ENCODE results near the gene BCAS4.
"Not testable (repeated sequence)": the region's sequence is repeated elsewhere in the genome, so short reads cannot be mapped to it uniquely, and the experiment has no call there.

Gene BCAS4

DNA sequence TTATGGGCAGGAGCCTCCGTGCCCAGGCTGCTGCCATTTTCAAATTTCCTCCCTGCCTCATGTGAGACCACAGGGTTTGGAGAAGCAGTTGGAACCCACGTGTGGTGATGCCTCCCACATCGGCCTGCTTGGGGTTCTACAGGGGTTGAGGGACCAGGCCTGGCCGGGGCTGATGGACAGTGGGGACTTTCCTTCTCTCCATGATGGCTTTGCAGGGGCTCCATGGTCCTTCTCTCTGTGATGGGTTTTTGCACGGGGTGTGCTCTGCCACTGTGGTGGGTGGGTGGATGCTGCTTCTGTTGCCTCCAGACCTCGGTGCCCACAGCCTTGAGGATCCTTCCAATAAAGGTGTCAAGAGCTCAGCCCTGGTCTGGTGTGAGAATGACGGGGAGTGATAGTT is 82.0 kb downstream of the BCAS4 start:
- H3K9me3 ChIP-seq (ENCODE audit: insufficient read depth, low read length, severe bottlenecking) = no peaks in the 10 kb centered on the region
- no peaks in the 10 kb centered on the region for H3K79me2 ChIP-seq (ENCODE audit: insufficient read depth, low read length)
- 0 out of 3 replicates have a peak, but pooled peaks have one; percentile 17 for ATAC-seq (ENCODE audit: insufficient read depth, low read depth)
- H2AFZ ChIP-seq (ENCODE audit: low read depth, low read length) = no peak overlapping the region
- H4K20me1 ChIP-seq (ENCODE audit: insufficient read depth, low read length) = no peaks in the 10 kb centered on the region
- H3K4me3 ChIP-seq (ENCODE audit: low read depth in 1 of 2, low read length in 2 of 2) = no peak overlapping the region
- H3K4me1 ChIP-seq (ENCODE audit: insufficient read depth, low read length) = no peaks in the 10 kb centered on the region
- no peak for DNase-seq
- TF ChIP-seq EZH2 (IDR thresholded peaks at IDR 0.05; ENCODE audit: borderline replicate concordance, low read depth, low read length, severe bottlenecking) = no peak
- TF ChIP-seq, protein P1, sequence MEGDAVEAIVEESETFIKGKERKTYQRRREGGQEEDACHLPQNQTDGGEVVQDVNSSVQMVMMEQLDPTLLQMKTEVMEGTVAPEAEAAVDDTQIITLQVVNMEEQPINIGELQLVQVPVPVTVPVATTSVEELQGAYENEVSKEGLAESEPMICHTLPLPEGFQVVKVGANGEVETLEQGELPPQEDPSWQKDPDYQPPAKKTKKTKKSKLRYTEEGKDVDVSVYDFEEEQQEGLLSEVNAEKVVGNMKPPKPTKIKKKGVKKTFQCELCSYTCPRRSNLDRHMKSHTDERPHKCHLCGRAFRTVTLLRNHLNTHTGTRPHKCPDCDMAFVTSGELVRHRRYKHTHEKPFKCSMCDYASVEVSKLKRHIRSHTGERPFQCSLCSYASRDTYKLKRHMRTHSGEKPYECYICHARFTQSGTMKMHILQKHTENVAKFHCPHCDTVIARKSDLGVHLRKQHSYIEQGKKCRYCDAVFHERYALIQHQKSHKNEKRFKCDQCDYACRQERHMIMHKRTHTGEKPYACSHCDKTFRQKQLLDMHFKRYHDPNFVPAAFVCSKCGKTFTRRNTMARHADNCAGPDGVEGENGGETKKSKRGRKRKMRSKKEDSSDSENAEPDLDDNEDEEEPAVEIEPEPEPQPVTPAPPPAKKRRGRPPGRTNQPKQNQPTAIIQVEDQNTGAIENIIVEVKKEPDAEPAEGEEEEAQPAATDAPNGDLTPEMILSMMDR (IDR thresholded peaks at IDR 0.05; ENCODE audit: borderline replicate concordance, extremely low read depth, low read length, poor library complexity, severe bottlenecking) = no peak
- H3K27me3 ChIP-seq (ENCODE audit: insufficient read depth, low read length, poor library complexity) = no peaks in the 10 kb centered on the region
- H3K36me3 ChIP-seq (ENCODE audit: insufficient read depth, low read length) = no peaks in the 10 kb centered on the region
- H3K27ac ChIP-seq (ENCODE audit: low read length) = no peak overlapping the region
- no peak overlapping the region for H3K4me2 ChIP-seq (ENCODE audit: insufficient read depth, low read length)
- H3K9ac ChIP-seq (ENCODE audit: low read depth, low read length) = no peak overlapping the region

DNA sequence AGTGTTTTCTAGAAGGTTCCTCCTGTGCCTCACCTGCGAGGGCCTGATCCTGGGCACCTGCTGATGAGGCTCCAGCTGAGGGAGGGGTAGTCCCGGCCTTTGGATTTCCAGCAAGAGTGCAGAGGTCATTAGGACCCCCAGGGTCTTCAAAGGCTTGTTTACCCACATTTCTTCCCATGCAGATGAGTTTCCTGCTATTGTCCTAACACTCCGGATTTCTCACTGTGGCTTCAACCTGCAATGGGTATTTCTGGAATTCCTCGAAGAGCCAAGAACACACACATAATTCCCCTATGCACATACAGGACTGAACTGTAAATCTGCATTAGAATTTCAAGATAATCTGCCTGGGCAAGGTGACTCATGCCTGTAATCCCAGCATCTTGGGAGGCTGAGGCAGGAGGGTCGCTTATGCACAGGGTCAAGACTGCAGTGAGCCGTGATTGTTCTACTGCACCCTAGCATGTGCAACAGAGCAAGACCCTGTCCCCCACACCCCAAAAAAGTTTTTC is 82.4 kb downstream of the BCAS4 start:
- DNase-seq = no peak
- no peak for TF ChIP-seq EZH2 (IDR thresholded peaks at IDR 0.05; ENCODE audit: borderline replicate concordance, low read depth, low read length, severe bottlenecking)
- TF ChIP-seq, protein P1 (IDR thresholded peaks at IDR 0.05; ENCODE audit: borderline replicate concordance, extremely low read depth, low read length, poor library complexity, severe bottlenecking) = no peak
- Histone ChIP-seq H3K36me3 (ENCODE audit: insufficient read depth, low read length) (no peaks in the 10 kb centered on the region), H2AFZ (ENCODE audit: low read depth, low read length) (no peak overlapping the region), H3K27me3 (ENCODE audit: insufficient read depth, low read length, poor library complexity) (no peaks in the 10 kb centered on the region), H4K20me1 (ENCODE audit: insufficient read depth, low read length) (no peaks in the 10 kb centered on the region), H3K9ac (ENCODE audit: low read depth, low read length) (no peak overlapping the region), H3K4me1 (ENCODE audit: insufficient read depth, low read length) (no peaks in the 10 kb centered on the region), H3K79me2 (ENCODE audit: insufficient read depth, low read length) (no peaks in the 10 kb centered on the region), H3K27ac (ENCODE audit: low read length) (no peak overlapping the region), H3K4me3 (ENCODE audit: low read depth in 1 of 2, low read length in 2 of 2) (no peak overlapping the region), H3K4me2 (ENCODE audit: insufficient read depth, low read length) (no peak overlapping the region), H3K9me3 (ENCODE audit: insufficient read depth, low read length, severe bottlenecking) (no peaks in the 10 kb centered on the region)
- ATAC-seq (ENCODE audit: insufficient read depth, low read depth) = no peak

DNA sequence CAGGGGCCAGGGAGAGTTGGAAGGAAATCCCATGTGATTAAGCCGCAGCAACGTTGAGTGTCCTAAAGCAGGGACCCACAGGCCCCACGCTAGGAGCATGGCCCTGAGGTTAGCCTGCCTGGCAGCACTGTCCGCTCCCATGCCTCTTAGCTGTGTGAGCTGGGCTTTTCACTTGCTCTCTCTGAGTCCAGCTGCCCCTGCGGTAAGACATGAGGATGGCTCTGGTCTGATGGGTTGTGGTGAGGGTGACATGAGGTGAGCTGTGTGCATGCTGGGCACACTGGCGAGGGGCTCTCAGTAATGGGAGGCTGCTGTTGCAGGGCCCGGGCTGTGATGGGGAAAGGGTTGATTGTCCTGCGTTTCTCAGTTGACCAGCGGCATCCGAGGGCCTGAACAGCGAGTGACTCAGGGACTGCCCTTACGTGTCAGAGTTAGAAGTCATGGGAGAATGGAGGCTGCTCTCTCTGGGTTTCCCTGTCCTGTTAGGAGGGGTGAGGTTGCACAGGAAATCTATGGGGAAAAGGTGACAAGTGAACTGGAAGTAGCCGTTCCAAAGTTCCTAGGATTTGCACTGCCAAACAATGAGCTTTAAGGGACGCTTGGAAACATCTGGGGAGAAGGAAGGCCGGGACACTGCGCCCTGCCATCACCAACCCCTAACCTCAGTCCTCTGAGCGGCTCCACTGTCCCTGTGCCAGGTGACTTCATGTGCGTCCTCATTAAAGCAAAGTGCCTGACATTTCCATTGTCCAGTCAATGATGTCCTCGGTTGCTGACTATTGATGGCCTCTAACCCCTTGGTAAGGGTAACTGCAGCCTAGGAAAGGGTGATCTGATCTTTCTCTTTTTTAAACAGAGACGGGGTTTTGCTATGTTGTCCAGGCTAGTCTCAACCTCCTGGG is 85.0 kb downstream of the BCAS4 start:
- DNase-seq (no peak), ATAC-seq (ENCODE audit: insufficient read depth, low read depth) (no peak)
- Histone ChIP-seq H3K9me3 (ENCODE audit: insufficient read depth, low read length, severe bottlenecking) (no peaks in the 10 kb centered on the region), H3K4me3 (ENCODE audit: low read depth in 1 of 2, low read length in 2 of 2) (no peak overlapping the region), H3K27ac (ENCODE audit: low read length) (no peak overlapping the region), H2AFZ (ENCODE audit: low read depth, low read length) (no peak overlapping the region), H3K36me3 (ENCODE audit: insufficient read depth, low read length) (no peaks in the 10 kb centered on the region), H3K9ac (ENCODE audit: low read depth, low read length) (no peak overlapping the region), H3K4me1 (ENCODE audit: insufficient read depth, low read length) (no peaks in the 10 kb centered on the region), H3K79me2 (ENCODE audit: insufficient read depth, low read length) (no peaks in the 10 kb centered on the region), H3K27me3 (ENCODE audit: insufficient read depth, low read length, poor library complexity) (no peaks in the 10 kb centered on the region), H4K20me1 (ENCODE audit: insufficient read depth, low read length) (peaks cover 12% of the 10 kb centered on the region; the same call in 1 of the 2 replicates), H3K4me2 (ENCODE audit: insufficient read depth, low read length) (no peak overlapping the region)
- no peak for TF ChIP-seq EZH2 (IDR thresholded peaks at IDR 0.05; ENCODE audit: borderline replicate concordance, low read depth, low read length, severe bottlenecking)
- TF ChIP-seq, protein P1 (IDR thresholded peaks at IDR 0.05; ENCODE audit: borderline replicate concordance, extremely low read depth, low read length, poor library complexity, severe bottlenecking) = no peak

DNA sequence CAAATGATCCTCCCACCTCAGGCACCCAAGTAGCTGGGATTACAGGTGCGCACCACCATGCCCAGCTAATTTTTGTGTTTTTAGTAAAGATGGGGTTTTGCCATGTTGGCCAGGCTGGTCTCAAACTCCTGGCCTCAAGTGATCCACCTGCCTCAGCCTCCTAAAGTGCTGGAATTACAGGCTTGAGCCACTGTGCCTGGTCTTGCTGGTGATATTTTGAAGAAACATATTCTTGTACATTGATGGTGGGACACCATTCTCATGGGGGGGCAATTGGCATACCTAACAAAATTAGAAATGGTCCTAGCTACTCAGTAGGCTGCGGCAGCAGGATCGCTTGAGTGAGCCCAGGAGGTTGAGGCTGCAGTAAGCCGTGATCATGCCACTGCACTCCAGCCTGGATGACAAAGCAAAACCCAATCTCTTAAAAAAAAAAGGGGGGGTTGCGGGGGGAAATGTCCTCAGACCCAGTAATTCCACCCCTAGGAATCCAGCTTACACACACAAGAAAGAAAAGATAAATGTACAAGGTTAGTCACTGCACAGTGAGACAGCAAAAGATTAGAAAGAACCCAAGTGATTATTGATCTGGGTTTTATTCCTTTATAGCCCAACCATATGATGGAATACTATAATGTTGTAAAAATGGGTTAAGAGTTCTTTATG is 87.0 kb downstream of the BCAS4 start:
- not testable (repeated sequence) for H2AFZ ChIP-seq (ENCODE audit: low read depth, low read length); H3K4me2 ChIP-seq (ENCODE audit: insufficient read depth, low read length); H3K4me3 ChIP-seq (ENCODE audit: low read depth in 1 of 2, low read length in 2 of 2); H3K27me3 ChIP-seq (ENCODE audit: insufficient read depth, low read length, poor library complexity); H3K4me1 ChIP-seq (ENCODE audit: insufficient read depth, low read length); H3K9me3 ChIP-seq (ENCODE audit: insufficient read depth, low read length, severe bottlenecking); ATAC-seq (ENCODE audit: insufficient read depth, low read depth); H3K9ac ChIP-seq (ENCODE audit: low read depth, low read length); DNase-seq; H3K27ac ChIP-seq (ENCODE audit: low read length); H3K36me3 ChIP-seq (ENCODE audit: insufficient read depth, low read length); H3K79me2 ChIP-seq (ENCODE audit: insufficient read depth, low read length)
- peaks cover 25% of the 10 kb centered on the region; the same call in 1 of the 2 replicates for H4K20me1 ChIP-seq (ENCODE audit: insufficient read depth, low read length)

Measured in DND-41 (cell line).